Activated CD4-positive, alpha-beta T cell treated with anti-CD3 and anti-CD28 coated beads for 36 hours (primary cell): ENCODE measurements around the gene MKX. TPM values are rescaled to one million over a fixed set of nuclear protein-coding genes. Genes with fewer than 3 reads are reported as not detected.
A peak's percentile ranks its signal among the peaks of the same experiment; 100 is the strongest.

ENCODE experiments used
- ATAC-seq: fragments of 200-7000 bp; cut with Tn5 transposase; one replicate; pipeline ENCODE4 v1.10.0; 2021; ENCODE audit warnings: mild to moderate bottlenecking, moderate library complexity
- CTCF ChIA-PET: fragments of 350-600 bp; sonication (Branson Sonifier 250); formaldehyde crosslinking; loops from one replicate; lab custom pipeline; 2021; ENCODE audit warnings: antibody characterized with exemption; lab: Charles Lee
- POLR2A ChIA-PET: fragments of 350-600 bp; sonication (Branson Sonifier 250); formaldehyde crosslinking; loops from one replicate; lab custom pipeline; 2021; ENCODE audit warnings: antibody characterized with exemption, inconsistent platforms; lab: Charles Lee
- DNase-seq: peaks from one replicate; pipeline ENCODE4 v3.0.0-alpha.2; 2020
- H3K27ac Mint-ChIP-seq: one replicate; pipeline ENCODE4 v1.8.0; 2021; ENCODE audit warnings: mixed read lengths
- H3K27me3 Mint-ChIP-seq: one replicate; pipeline ENCODE4 v1.8.0; 2021; ENCODE audit warnings: mixed read lengths
- H3K36me3 Mint-ChIP-seq: one replicate; pipeline ENCODE4 v1.8.0; 2021; ENCODE audit warnings: low read depth, mixed read lengths
- H3K4me1 Mint-ChIP-seq: one replicate; pipeline ENCODE4 v1.8.0; 2021; ENCODE audit warnings: mixed read lengths
- H3K4me3 Mint-ChIP-seq: one replicate; pipeline ENCODE4 v1.8.0; 2021; ENCODE audit warnings: mild to moderate bottlenecking, moderate library complexity, mixed read lengths
- H3K9me3 Mint-ChIP-seq: one replicate; pipeline ENCODE4 v1.8.0; 2021; ENCODE audit warnings: low read depth, mixed read lengths
- intact Hi-C, 2 experiments: fragments of 100-400 bp; cut with DNase I in 1 of 2; cut with micrococcal nuclease in 1 of 2; formaldehyde crosslinking; loops; one replicate each; pipeline versions ENCODE4 v1.14.2 to v1.15.1; 2022 to 2024; cut with DNase I, micrococcal nuclease
- total RNA-seq, 2 experiments: library from RNA; stranded (reverse); gene quantifications; one replicate each; pipeline ENCODE4 v1.2.3, GENCODE V29; 2021

MKX gene
- total RNA-seq = under 1 TPM; 0.49 to 0.53 TPM

- H3K27me3 Mint-ChIP-seq = peaks cover 56% of the 10 kb centered on the region
- H3K4me3 Mint-ChIP-seq = peak within 1 kb of the TSS; percentile 65
- no peak within 1 kb of the TSS for H3K27ac Mint-ChIP-seq
- H3K4me1 Mint-ChIP-seq = peaks cover 33% of the 10 kb centered on the region
- DNase-seq (peak; percentile 63), ATAC-seq (no peak)
- peaks cover 1% of the 10 kb centered on the region for H3K36me3 Mint-ChIP-seq
- no peaks in the 10 kb centered on the region for H3K9me3 Mint-ChIP-seq
- intact Hi-C loops = no loop called here
- ChIA-PET POLR2A (no interaction called here), CTCF (interaction anchor here (0.7 to 1.3 kb wide), 8 partner anchors 14 to 667 kb away, joined by 3 to 6 read pairs (median 4); no protein-coding TSS in a partner anchor)
These were observed at the start of gene MKX for GRCh38 chr10:27745732-27746396. Gene MKX (minus strand): TSS chr10:27745819. CDS start chr10:27743415, 2,404 bp downstream.

- POLR2A ChIA-PET = no interaction called here
- H3K27ac Mint-ChIP-seq = no peak overlapping the region
- no peaks in the 10 kb centered on the region for H3K9me3 Mint-ChIP-seq
- no peaks in the 10 kb centered on the region for H3K36me3 Mint-ChIP-seq
- CTCF ChIA-PET = no interaction called here
- DNase-seq (peak; percentile 12), ATAC-seq (no peak)
- H3K4me1 Mint-ChIP-seq = no peaks in the 10 kb centered on the region
- peaks cover 27% of the 10 kb centered on the region for H3K27me3 Mint-ChIP-seq
- intact Hi-C loops = no loop called here
- no peak overlapping the region for H3K4me3 Mint-ChIP-seq
These were observed 48.5 kb upstream of the MKX start for GRCh38 chr10:27794157-27794556.

GRCh38 chr10:27792216-27792615, 46.6 kb upstream of the MKX start:
- Mint-ChIP-seq H3K4me3 (no peak overlapping the region), H3K4me1 (no peaks in the 10 kb centered on the region), H3K9me3 (no peaks in the 10 kb centered on the region), H3K27me3 (peaks cover 27% of the 10 kb centered on the region), H3K36me3 (no peaks in the 10 kb centered on the region), H3K27ac (no peak overlapping the region)
- no peak for DNase-seq
- intact Hi-C loops = no loop called here
- POLR2A ChIA-PET = no interaction called here
- ATAC-seq = no peak
- CTCF ChIA-PET = interaction anchor here (1.0 to 1.1 kb wide), 2 partner anchors 11 to 14 kb away, joined by 3 to 5 read pairs; no protein-coding TSS in a partner anchor

GRCh38 chr10:27784272-27784671, 38.7 kb upstream of the MKX start:
- intact Hi-C loops = no loop called here
- ATAC-seq = no peak
- H3K4me3 Mint-ChIP-seq = no peak overlapping the region
- DNase-seq = no peak
- H3K27ac Mint-ChIP-seq = no peak overlapping the region
- H3K9me3 Mint-ChIP-seq = no peaks in the 10 kb centered on the region
- ChIA-PET CTCF (interaction anchor here (0.6 to 2.1 kb wide), 6 partner anchors 58 to 609 kb away, joined by 3 to 10 read pairs (median 4); no protein-coding TSS in a partner anchor), POLR2A (no interaction called here)
- no peaks in the 10 kb centered on the region for H3K4me1 Mint-ChIP-seq
- no peaks in the 10 kb centered on the region for H3K36me3 Mint-ChIP-seq
- peaks cover 12% of the 10 kb centered on the region for H3K27me3 Mint-ChIP-seq

GRCh38 chr10:27783660-27784059, 38.0 kb upstream of the MKX start:
- ChIA-PET POLR2A (no interaction called here), CTCF (interaction anchor here (0.6 to 2.1 kb wide), 6 partner anchors 57 to 610 kb away, joined by 3 to 10 read pairs (median 4); no protein-coding TSS in a partner anchor)
- intact Hi-C loops = loop anchor here in 1 of 2 experiments (1.0 kb wide), 2 partner anchors 396 to 458 kb away; no protein-coding TSS in a partner anchor
- Mint-ChIP-seq H3K9me3 (no peaks in the 10 kb centered on the region), H3K27ac (no peak overlapping the region), H3K4me1 (no peaks in the 10 kb centered on the region), H3K36me3 (no peaks in the 10 kb centered on the region), H3K27me3 (peaks cover 11% of the 10 kb centered on the region), H3K4me3 (no peak overlapping the region)
- ATAC-seq (peak; percentile 86), DNase-seq (peak; percentile 54)

GRCh38 chr10:27779462-27780015, 33.9 kb upstream of the MKX start:
- DNase-seq = no peak
- CTCF ChIA-PET = no interaction called here
- Mint-ChIP-seq H3K4me1 (no peaks in the 10 kb centered on the region), H3K27ac (no peak overlapping the region), H3K27me3 (peaks cover 28% of the 10 kb centered on the region), H3K36me3 (no peaks in the 10 kb centered on the region), H3K4me3 (no peak overlapping the region), H3K9me3 (no peaks in the 10 kb centered on the region)
- intact Hi-C loops = no loop called here
- no peak for ATAC-seq
- POLR2A ChIA-PET = no interaction called here

GRCh38 chr10:27774831-27775230, 29.2 kb upstream of the MKX start:
- H3K27ac Mint-ChIP-seq = no peak overlapping the region
- ChIA-PET POLR2A (no interaction called here), CTCF (interaction anchor here (1.0 kb wide), 1 partner anchor 405 kb away, joined by 3 read pairs; no protein-coding TSS in a partner anchor)
- DNase-seq (no peak), ATAC-seq (no peak)
- no peaks in the 10 kb centered on the region for H3K36me3 Mint-ChIP-seq
- no peaks in the 10 kb centered on the region for H3K9me3 Mint-ChIP-seq
- intact Hi-C loops = no loop called here
- no peak overlapping the region for H3K4me3 Mint-ChIP-seq
- peaks cover 4% of the 10 kb centered on the region for H3K4me1 Mint-ChIP-seq
- H3K27me3 Mint-ChIP-seq = peaks cover 40% of the 10 kb centered on the region

GRCh38 chr10:27771231-27771630, 25.6 kb upstream of the MKX start:
- H3K27me3 Mint-ChIP-seq = peaks cover 37% of the 10 kb centered on the region
- no peak overlapping the region for H3K4me3 Mint-ChIP-seq
- no peak overlapping the region for H3K27ac Mint-ChIP-seq
- peaks cover 4% of the 10 kb centered on the region for H3K4me1 Mint-ChIP-seq
- intact Hi-C loops = no loop called here
- DNase-seq = peak; percentile 23
- ChIA-PET CTCF (no interaction called here), POLR2A (no interaction called here)
- H3K36me3 Mint-ChIP-seq = no peaks in the 10 kb centered on the region
- peak; percentile 53 for ATAC-seq
- H3K9me3 Mint-ChIP-seq = no peaks in the 10 kb centered on the region

GRCh38 chr10:27770181-27770580, 24.6 kb upstream of the MKX start:
- Mint-ChIP-seq H3K27me3 (peaks cover 32% of the 10 kb centered on the region), H3K36me3 (no peaks in the 10 kb centered on the region), H3K27ac (no peak overlapping the region), H3K9me3 (no peaks in the 10 kb centered on the region), H3K4me1 (peaks cover 4% of the 10 kb centered on the region), H3K4me3 (no peak overlapping the region)
- DNase-seq = no peak
- CTCF ChIA-PET = interaction anchor here (0.6 kb wide), 1 partner anchor 1836 kb away, joined by 4 read pairs; no protein-coding TSS in a partner anchor
- ATAC-seq = no peak
- intact Hi-C loops = no loop called here
- POLR2A ChIA-PET = no interaction called here

GRCh38 chr10:27760867-27761266, 15.2 kb upstream of the MKX start:
- POLR2A ChIA-PET = no interaction called here
- intact Hi-C loops = no loop called here
- H3K36me3 Mint-ChIP-seq = no peaks in the 10 kb centered on the region
- H3K4me1 Mint-ChIP-seq = no peaks in the 10 kb centered on the region
- ATAC-seq (no peak), DNase-seq (no peak)
- CTCF ChIA-PET = interaction anchor here (1.0 kb wide), 1 partner anchor 19 kb away, joined by 3 read pairs; no protein-coding TSS in a partner anchor
- H3K9me3 Mint-ChIP-seq = no peaks in the 10 kb centered on the region
- H3K27ac Mint-ChIP-seq = no peak overlapping the region
- H3K27me3 Mint-ChIP-seq = peaks cover 13% of the 10 kb centered on the region
- H3K4me3 Mint-ChIP-seq = no peak overlapping the region

GRCh38 chr10:27759483-27760272, 14.1 kb upstream of the MKX start:
- ATAC-seq (no peak), DNase-seq (no peak)
- Mint-ChIP-seq H3K27ac (no peak overlapping the region), H3K4me1 (no peaks in the 10 kb centered on the region), H3K36me3 (no peaks in the 10 kb centered on the region), H3K9me3 (no peaks in the 10 kb centered on the region), H3K27me3 (peaks cover 17% of the 10 kb centered on the region), H3K4me3 (no peak overlapping the region)
- ChIA-PET POLR2A (no interaction called here), CTCF (interaction anchor here (0.8 to 1.0 kb wide), 2 partner anchors 13 to 18 kb away, joined by 3 to 5 read pairs; no protein-coding TSS in a partner anchor)
- intact Hi-C loops = no loop called here
